ENCODE data around the gene RAB5IF. TPM values are rescaled to one million over a fixed set of nuclear protein-coding genes. Genes with fewer than 3 reads are reported as not detected.
"Not testable (repeated sequence)": the region's sequence is repeated elsewhere in the genome, so short reads cannot be mapped to it uniquely, and the experiment has no call there.

The RAB5IF gene
- total RNA-seq (100 to 1,000 TPM in 1 of 2 donors, 10 to 100 TPM in 1; 43.2 to 103 TPM), polyA plus RNA-seq (100 to 1,000 TPM; 104 to 202 TPM)
- long read RNA-seq, donor 1, transcript RAB5IF-202 (4 exons, 1,114 nt) = major isoform, 30 of 46 reads
- long read RNA-seq, donor 1, partial matches to known transcripts = 12 of 46 reads
- long read RNA-seq, donor 1, other reads (novel, unspliced or antisense) = 0 of 46 reads
- long read RNA-seq, donor 2, transcript RAB5IF-202 (4 exons, 1,114 nt) = major isoform, 14 of 17 reads
- long read RNA-seq, donor 2, partial matches to known transcripts = 0 of 17 reads
- long read RNA-seq, donor 2, other reads (novel, unspliced or antisense) = 0 of 17 reads
- long read RNA-seq, donor 3, transcript RAB5IF-202 (4 exons, 1,114 nt) = major isoform, 22 of 23 reads
- long read RNA-seq, donor 3, partial matches to known transcripts = 0 of 23 reads
- long read RNA-seq, donor 3, other reads (novel, unspliced or antisense) = 0 of 23 reads
- long read RNA-seq, donor 4, transcript RAB5IF-202 (4 exons, 1,114 nt) = major isoform, 26 of 30 reads
- long read RNA-seq, donor 4, partial matches to known transcripts = 0 of 30 reads
- long read RNA-seq, donor 4, other reads (novel, unspliced or antisense) = 0 of 30 reads
- long read RNA-seq, donor 5, transcript RAB5IF-202 (4 exons, 1,114 nt) = major isoform, 41 of 64 reads
- long read RNA-seq, donor 5, partial matches to known transcripts = 19 of 64 reads
- long read RNA-seq, donor 5, other reads (novel, unspliced or antisense) = 0 of 64 reads

- H3K27ac ChIP-seq (ENCODE audit: low read depth in 1 of 2, low read length in 1 of 2) = peak within 1 kb of the TSS; percentile 89 to 97
- no peaks in the 10 kb centered on the region for H3K9me3 ChIP-seq (ENCODE audit: control insufficient read depth in 4 of 4, insufficient read depth in 3 of 4, low read length in 3 of 4)
- peak; percentile 99 to 100 (median 99) for DNase-seq
- peaks cover 11 to 16% (median 13%) of the 10 kb centered on the region in 4 donors for H3K36me3 ChIP-seq (ENCODE audit: control insufficient read depth in 4 of 4, insufficient read depth in 4 of 4, low read length in 4 of 4)
- peak; percentile 82 for TF ChIP-seq CTCF (IDR thresholded peaks at IDR 0.05; ENCODE audit: control extremely low read depth, extremely low read depth)
- H3K27me3 ChIP-seq (ENCODE audit: control insufficient read depth in 3 of 3, insufficient read depth in 3 of 3, low read length in 2 of 3) = no peaks in the 10 kb centered on the region
- peak; percentile 99 for ATAC-seq (ENCODE audit: insufficient read depth, low FRiP score)
- 0% methylated on average over 85 to 90 of the region's 90 CpGs for WGBS, 2 donors
- H3K9ac ChIP-seq (ENCODE audit: insufficient read depth in 1 of 2, low read length in 2 of 2) = peak within 1 kb of the TSS; percentile 60 to 91
- H3K4me3 ChIP-seq = peak within 1 kb of the TSS; percentile 95
- peaks cover 0 to 13% (median 0%) of the 10 kb centered on the region in 5 donors for H3K4me1 ChIP-seq (ENCODE audit: control insufficient read depth in 5 of 5, insufficient read depth in 5 of 5, low read length in 5 of 5)
These were observed at the start of gene RAB5IF for GRCh38 chr20:36605399-36606157. TSS of gene RAB5IF (plus strand) at chr20:36605779. CDS start at chr20:36605952, 173 bp downstream.

GRCh38 chr20:36562724-36563123 is 42.9 kb upstream of the RAB5IF start:
- peaks cover 0 to 2% (median 0%) of the 10 kb centered on the region in 4 donors for H3K36me3 ChIP-seq (ENCODE audit: control insufficient read depth in 4 of 4, insufficient read depth in 4 of 4, low read length in 4 of 4)
- H3K9me3 ChIP-seq (ENCODE audit: control insufficient read depth in 4 of 4, insufficient read depth in 3 of 4, low read length in 3 of 4) = peaks cover 0 to 5% (median 1%) of the 10 kb centered on the region in 4 donors
- H3K27ac ChIP-seq (ENCODE audit: low read depth in 1 of 2, low read length in 1 of 2) = no peak overlapping the region
- H3K4me1 ChIP-seq (ENCODE audit: control insufficient read depth in 5 of 5, insufficient read depth in 5 of 5, low read length in 5 of 5) = no peaks in the 10 kb centered on the region
- DNase-seq (no peak), ATAC-seq (ENCODE audit: insufficient read depth, low FRiP score) (no peak)
- TF ChIP-seq CTCF (IDR thresholded peaks at IDR 0.05; ENCODE audit: control extremely low read depth, extremely low read depth) = no peak
- no peak overlapping the region for H3K9ac ChIP-seq (ENCODE audit: insufficient read depth in 1 of 2, low read length in 2 of 2)
- no peaks in the 10 kb centered on the region for H3K27me3 ChIP-seq (ENCODE audit: control insufficient read depth in 3 of 3, insufficient read depth in 3 of 3, low read length in 2 of 3)
- 80 to 91% methylated on average over 2 of the region's 2 CpGs for WGBS, 2 donors
- no peak overlapping the region for H3K4me3 ChIP-seq

GRCh38 chr20:36563374-36563773 is 42.2 kb upstream of the RAB5IF start:
- 97 to 98% methylated on average over 1 of the region's 1 CpG for WGBS, 2 donors
- peaks cover 0 to 5% (median 1%) of the 10 kb centered on the region in 4 donors for H3K9me3 ChIP-seq (ENCODE audit: control insufficient read depth in 4 of 4, insufficient read depth in 3 of 4, low read length in 3 of 4)
- no peak for DNase-seq

GRCh38 chr20:36564078-36564725 is 41.4 kb upstream of the RAB5IF start:
- H3K9me3 ChIP-seq (ENCODE audit: control insufficient read depth in 4 of 4, insufficient read depth in 3 of 4, low read length in 3 of 4); H3K27me3 ChIP-seq (ENCODE audit: control insufficient read depth in 3 of 3, insufficient read depth in 3 of 3, low read length in 2 of 3); DNase-seq; H3K9ac ChIP-seq (ENCODE audit: insufficient read depth in 1 of 2, low read length in 2 of 2); ATAC-seq (ENCODE audit: insufficient read depth, low FRiP score); H3K4me1 ChIP-seq (ENCODE audit: control insufficient read depth in 5 of 5, insufficient read depth in 5 of 5, low read length in 5 of 5); H3K4me3 ChIP-seq; H3K36me3 ChIP-seq (ENCODE audit: control insufficient read depth in 4 of 4, insufficient read depth in 4 of 4, low read length in 4 of 4); H3K27ac ChIP-seq (ENCODE audit: low read depth in 1 of 2, low read length in 1 of 2): not testable (repeated sequence)
- 93 to 94% methylated on average over 13 of the region's 13 CpGs for WGBS, 2 donors

More at GRCh38 chr20:36563374-36563773, 42.2 kb upstream of the RAB5IF start:
- H3K27me3 ChIP-seq (ENCODE audit: control insufficient read depth in 3 of 3, insufficient read depth in 3 of 3, low read length in 2 of 3) = no peaks in the 10 kb centered on the region
- H3K36me3 ChIP-seq (ENCODE audit: control insufficient read depth in 4 of 4, insufficient read depth in 4 of 4, low read length in 4 of 4) = peaks cover 0 to 2% (median 0%) of the 10 kb centered on the region in 4 donors
- H3K27ac ChIP-seq (ENCODE audit: low read depth in 1 of 2, low read length in 1 of 2) = no peak overlapping the region
- no peak overlapping the region for H3K4me3 ChIP-seq
- no peak for ATAC-seq (ENCODE audit: insufficient read depth, low FRiP score)
- no peak for TF ChIP-seq CTCF (IDR thresholded peaks at IDR 0.05; ENCODE audit: control extremely low read depth, extremely low read depth)
- no peaks in the 10 kb centered on the region for H3K4me1 ChIP-seq (ENCODE audit: control insufficient read depth in 5 of 5, insufficient read depth in 5 of 5, low read length in 5 of 5)
- no peak overlapping the region for H3K9ac ChIP-seq (ENCODE audit: insufficient read depth in 1 of 2, low read length in 2 of 2)

GRCh38 chr20:36564726-36565121 is 40.9 kb upstream of the RAB5IF start:
- 91 to 96% methylated on average over 6 of the region's 6 CpGs for WGBS, 2 donors
- not testable (repeated sequence) for ATAC-seq (ENCODE audit: insufficient read depth, low FRiP score); H3K27me3 ChIP-seq (ENCODE audit: control insufficient read depth in 3 of 3, insufficient read depth in 3 of 3, low read length in 2 of 3); H3K9ac ChIP-seq (ENCODE audit: insufficient read depth in 1 of 2, low read length in 2 of 2); H3K9me3 ChIP-seq (ENCODE audit: control insufficient read depth in 4 of 4, insufficient read depth in 3 of 4, low read length in 3 of 4); H3K4me1 ChIP-seq (ENCODE audit: control insufficient read depth in 5 of 5, insufficient read depth in 5 of 5, low read length in 5 of 5); DNase-seq; H3K27ac ChIP-seq (ENCODE audit: low read depth in 1 of 2, low read length in 1 of 2); H3K36me3 ChIP-seq (ENCODE audit: control insufficient read depth in 4 of 4, insufficient read depth in 4 of 4, low read length in 4 of 4); H3K4me3 ChIP-seq
